Nephron (organoid): ENCODE results near the gene AHSA1.

Experiments used
- H3K27ac Mint-ChIP-seq, 3 experiments: 2 replicates each; pipeline ENCODE4 v1.8.0; 2020; ENCODE audit warnings: mixed read lengths in 3 of 3, mild to moderate bottlenecking in 2 of 3, moderate library complexity in 1 of 3
- H3K27me3 Mint-ChIP-seq: 2 replicates; pipeline ENCODE4 v1.8.0; 2021; ENCODE audit warnings: low read depth, mild to moderate bottlenecking, moderate library complexity, mixed read lengths
- H3K36me3 Mint-ChIP-seq: 2 replicates; pipeline ENCODE4 v1.8.0; 2020; ENCODE audit warnings: low read depth, mixed read lengths
- H3K4me1 Mint-ChIP-seq: 2 replicates; pipeline ENCODE4 v1.8.0; 2020; ENCODE audit warnings: mixed read lengths
- H3K4me3 Mint-ChIP-seq, 3 experiments: 2 replicates each; pipeline ENCODE4 v1.8.0; 2020; ENCODE audit warnings: mild to moderate bottlenecking in 3 of 3, mixed read lengths in 3 of 3, moderate library complexity in 2 of 3
- H3K9me3 Mint-ChIP-seq: 2 replicates; pipeline ENCODE4 v1.8.0; 2020; ENCODE audit warnings: mixed read lengths
- TF ChIP-seq, protein P1 (sequence below), 3 experiments: fragments of 200-600 bp; sonication (generic); IDR thresholded peaks; one replicate each; pipeline ENCODE4 v1.5.0; 2021; ENCODE audit warnings: antibody characterized with exemption in 3 of 3; ENCODE audit not compliant: unreplicated experiment in 3 of 3

The AHSA1 gene

DNA sequence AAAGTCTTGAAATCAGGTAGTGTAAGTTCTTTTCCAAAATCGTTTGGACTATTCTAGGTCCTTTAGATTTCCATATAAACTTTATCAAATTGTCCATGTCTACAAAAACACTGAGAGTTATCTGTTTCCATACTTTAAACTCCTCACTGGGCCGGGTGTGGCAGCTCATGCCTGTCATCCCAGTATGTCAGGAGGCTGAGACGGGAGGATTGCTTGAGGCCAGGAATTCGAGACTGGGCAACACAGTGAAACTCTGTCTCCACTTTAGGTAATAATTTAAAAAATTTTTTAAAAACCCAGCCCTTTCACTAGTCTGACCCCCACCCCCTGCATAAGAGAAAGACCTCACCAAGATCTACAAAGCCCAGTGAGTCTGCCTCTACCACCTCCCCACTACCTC lies 47.1 kb downstream of the AHSA1 start:
- Mint-ChIP-seq H3K9me3 (peaks cover 3% of the 10 kb centered on the region), H3K36me3 (peaks cover 22% of the 10 kb centered on the region), H3K27ac (no peak overlapping the region), H3K4me1 (no peaks in the 10 kb centered on the region), H3K4me3 (no peak overlapping the region), H3K27me3 (peaks cover 11% of the 10 kb centered on the region)
- TF ChIP-seq, protein P1, sequence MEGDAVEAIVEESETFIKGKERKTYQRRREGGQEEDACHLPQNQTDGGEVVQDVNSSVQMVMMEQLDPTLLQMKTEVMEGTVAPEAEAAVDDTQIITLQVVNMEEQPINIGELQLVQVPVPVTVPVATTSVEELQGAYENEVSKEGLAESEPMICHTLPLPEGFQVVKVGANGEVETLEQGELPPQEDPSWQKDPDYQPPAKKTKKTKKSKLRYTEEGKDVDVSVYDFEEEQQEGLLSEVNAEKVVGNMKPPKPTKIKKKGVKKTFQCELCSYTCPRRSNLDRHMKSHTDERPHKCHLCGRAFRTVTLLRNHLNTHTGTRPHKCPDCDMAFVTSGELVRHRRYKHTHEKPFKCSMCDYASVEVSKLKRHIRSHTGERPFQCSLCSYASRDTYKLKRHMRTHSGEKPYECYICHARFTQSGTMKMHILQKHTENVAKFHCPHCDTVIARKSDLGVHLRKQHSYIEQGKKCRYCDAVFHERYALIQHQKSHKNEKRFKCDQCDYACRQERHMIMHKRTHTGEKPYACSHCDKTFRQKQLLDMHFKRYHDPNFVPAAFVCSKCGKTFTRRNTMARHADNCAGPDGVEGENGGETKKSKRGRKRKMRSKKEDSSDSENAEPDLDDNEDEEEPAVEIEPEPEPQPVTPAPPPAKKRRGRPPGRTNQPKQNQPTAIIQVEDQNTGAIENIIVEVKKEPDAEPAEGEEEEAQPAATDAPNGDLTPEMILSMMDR (IDR thresholded peaks at IDR 0.05; ENCODE audit: unreplicated experiment in 3 of 3) = no peak

DNA sequence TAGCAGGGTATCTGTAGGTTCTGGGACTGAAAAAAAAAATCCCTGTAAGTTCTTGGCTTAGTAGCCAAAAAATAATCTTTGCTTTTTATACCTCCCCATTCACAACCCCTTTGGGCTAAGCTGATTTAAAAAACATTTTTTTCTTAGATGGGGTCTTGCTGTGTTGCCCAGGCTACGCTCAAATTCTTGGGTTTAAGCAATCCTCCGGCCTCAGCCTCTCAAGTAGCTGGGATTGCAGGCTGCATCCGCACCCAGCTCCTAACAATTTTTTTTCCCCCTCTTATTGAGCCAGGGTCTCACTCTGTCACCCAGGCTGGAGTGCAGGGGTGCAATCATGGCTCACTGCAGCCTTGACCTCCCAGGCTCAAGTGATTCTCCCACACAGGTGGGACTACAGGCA lies 49.9 kb downstream of the AHSA1 start:
- H3K9me3 Mint-ChIP-seq = peaks cover 3% of the 10 kb centered on the region
- TF ChIP-seq, protein P1 (IDR thresholded peaks at IDR 0.05; ENCODE audit: unreplicated experiment in 3 of 3) = no peak
- no peak overlapping the region for H3K27ac Mint-ChIP-seq
- no peaks in the 10 kb centered on the region for H3K27me3 Mint-ChIP-seq
- H3K4me3 Mint-ChIP-seq = no peak overlapping the region
- no peaks in the 10 kb centered on the region for H3K4me1 Mint-ChIP-seq
- H3K36me3 Mint-ChIP-seq = peaks cover 40% of the 10 kb centered on the region

DNA sequence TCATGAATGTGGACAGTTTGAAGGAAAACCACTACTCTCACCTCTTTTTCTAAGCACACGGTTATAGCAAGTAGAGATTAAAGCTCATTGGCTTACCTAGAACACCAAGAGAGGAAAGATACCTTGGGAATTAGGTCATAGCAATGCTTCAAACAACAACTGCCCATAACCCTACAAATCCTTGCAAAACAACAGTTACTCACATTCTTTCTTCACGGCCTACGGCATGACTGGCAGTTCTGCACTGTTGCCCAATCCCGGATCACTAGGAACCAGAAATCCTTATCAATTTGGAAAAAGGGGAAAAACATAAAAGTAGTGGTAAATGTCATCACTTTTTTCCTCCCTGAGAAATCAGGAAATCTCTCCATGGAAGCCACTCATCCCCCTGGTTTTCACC lies 50.4 kb downstream of the AHSA1 start:
- Mint-ChIP-seq H3K36me3 (peaks cover 38% of the 10 kb centered on the region), H3K9me3 (peaks cover 1% of the 10 kb centered on the region), H3K27me3 (no peaks in the 10 kb centered on the region), H3K4me3 (no peak overlapping the region), H3K4me1 (no peaks in the 10 kb centered on the region), H3K27ac (no peak overlapping the region)
- TF ChIP-seq, protein P1 (IDR thresholded peaks at IDR 0.05; ENCODE audit: unreplicated experiment in 3 of 3) = no peak

DNA sequence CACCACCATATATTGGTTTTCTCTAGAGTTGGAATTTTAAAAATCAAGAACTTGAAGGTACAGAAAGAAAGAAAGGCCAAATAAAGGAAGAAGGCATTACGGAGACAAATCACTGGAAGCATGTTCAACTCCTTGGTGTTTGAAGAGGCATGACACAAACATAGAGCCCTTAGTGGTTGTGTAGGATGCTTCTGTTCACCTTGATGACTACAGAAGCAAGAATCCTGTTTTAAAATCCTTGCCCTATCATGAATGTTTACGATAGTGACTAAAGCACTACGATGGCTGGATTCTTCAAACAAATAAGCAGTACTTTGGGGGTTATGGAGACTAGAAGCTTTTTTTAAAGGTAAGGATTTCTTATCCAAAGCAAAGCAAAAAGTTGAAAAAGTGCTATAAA lies 51.0 kb downstream of the AHSA1 start:
- H3K4me1 Mint-ChIP-seq = no peaks in the 10 kb centered on the region
- H3K27me3 Mint-ChIP-seq = no peaks in the 10 kb centered on the region
- H3K9me3 Mint-ChIP-seq = no peaks in the 10 kb centered on the region
- H3K4me3 Mint-ChIP-seq = no peak overlapping the region
- peaks cover 36% of the 10 kb centered on the region for H3K36me3 Mint-ChIP-seq
- TF ChIP-seq, protein P1 (IDR thresholded peaks at IDR 0.05; ENCODE audit: unreplicated experiment in 3 of 3) = no peak
- H3K27ac Mint-ChIP-seq = no peak overlapping the region

DNA sequence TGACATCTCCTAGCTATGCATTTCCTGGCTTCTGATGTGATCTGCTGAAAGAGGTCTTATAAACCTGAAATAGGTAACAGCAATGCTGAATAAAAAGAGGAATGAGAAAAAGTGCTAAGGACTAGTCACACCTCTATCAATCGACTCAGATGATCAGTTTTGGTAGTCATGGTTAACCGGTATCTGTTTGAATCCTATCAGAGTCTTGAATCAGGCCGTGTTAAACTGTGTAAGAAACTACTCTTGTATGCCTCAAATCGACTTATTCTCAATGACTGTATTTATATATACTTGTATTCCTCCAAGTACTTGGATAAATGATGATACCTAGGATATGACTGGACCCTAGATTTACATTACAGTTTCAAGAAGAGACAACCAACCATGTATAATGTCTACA lies 51.5 kb downstream of the AHSA1 start:
- Mint-ChIP-seq H3K9me3 (no peaks in the 10 kb centered on the region), H3K36me3 (peaks cover 36% of the 10 kb centered on the region), H3K4me1 (no peaks in the 10 kb centered on the region), H3K27me3 (no peaks in the 10 kb centered on the region), H3K4me3 (no peak overlapping the region), H3K27ac (no peak overlapping the region)
- TF ChIP-seq, protein P1 (IDR thresholded peaks at IDR 0.05; ENCODE audit: unreplicated experiment in 3 of 3) = no peak

DNA sequence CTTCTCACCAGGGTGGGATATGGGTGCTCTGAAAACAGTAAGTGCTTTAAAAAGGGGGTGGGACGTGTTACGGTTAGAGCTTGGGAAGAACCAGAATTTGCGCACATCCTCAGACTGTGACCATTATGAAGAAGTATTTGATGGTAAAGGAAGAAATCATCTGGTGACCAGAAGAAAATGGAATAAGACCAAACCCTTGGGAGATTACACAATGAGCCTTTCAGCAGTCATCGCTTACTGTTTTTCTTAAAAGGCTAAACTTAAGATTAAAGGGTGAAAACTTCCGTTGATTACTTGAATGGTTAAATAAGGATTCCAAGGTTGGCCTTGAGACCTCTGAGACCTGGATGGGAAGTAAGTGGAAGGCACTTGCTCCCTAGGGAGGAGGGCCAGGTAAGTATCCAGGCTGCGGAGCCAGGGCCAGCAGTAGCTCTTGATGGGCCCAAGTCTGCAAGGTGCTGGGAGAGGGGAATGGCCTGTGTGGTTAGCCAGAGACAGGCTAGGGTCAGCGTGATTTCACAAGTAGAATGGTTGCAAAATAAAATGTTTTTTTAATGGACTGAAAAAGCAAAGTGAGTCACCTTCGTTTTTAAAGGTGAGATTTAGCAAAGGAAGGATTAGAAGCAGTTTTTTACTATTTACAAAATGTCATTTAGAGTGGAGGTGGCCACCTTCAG lies 53.7 kb downstream of the AHSA1 start:
- H3K9me3 Mint-ChIP-seq = no peaks in the 10 kb centered on the region
- H3K27me3 Mint-ChIP-seq = no peaks in the 10 kb centered on the region
- TF ChIP-seq, protein P1 (IDR thresholded peaks at IDR 0.05; ENCODE audit: unreplicated experiment in 3 of 3) = no peak
- H3K36me3 Mint-ChIP-seq = peaks cover 40% of the 10 kb centered on the region
- no peak overlapping the region for H3K4me3 Mint-ChIP-seq
- no peaks in the 10 kb centered on the region for H3K4me1 Mint-ChIP-seq
- no peak overlapping the region for H3K27ac Mint-ChIP-seq
